GM12873 (cell line): ENCODE data around the gene SOX5.

Source experiments
- TF ChIP-seq, protein P1 (sequence below): IDR thresholded peaks from 2 replicates; pipeline ENCODE4 v1.5.1; 2012; ENCODE audit warnings: low read depth, mild to moderate bottlenecking, moderate library complexity, low read length, control low read depth; ENCODE audit not compliant: insufficient read depth; ENCODE audit errors: missing control alignments

The SOX5 gene

DNA sequence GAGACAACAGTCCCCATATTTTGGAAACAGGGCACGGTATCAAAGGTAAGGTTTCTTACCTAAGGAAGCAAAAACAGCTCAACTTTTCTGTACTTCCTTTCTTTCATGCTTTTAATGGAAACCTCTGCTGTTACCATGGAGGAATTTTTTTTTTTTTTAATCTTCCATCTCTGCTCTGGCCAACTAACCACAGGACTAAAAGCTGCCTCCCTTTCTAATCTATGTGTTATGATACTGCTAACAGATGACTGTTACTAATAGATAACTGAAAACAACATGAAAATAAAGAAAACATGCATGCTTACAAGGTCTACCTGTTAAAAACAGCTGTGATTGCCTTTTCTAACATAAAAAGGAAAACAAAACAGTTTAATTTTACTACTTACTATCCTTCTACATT, 168.4 kb downstream of the SOX5 start:
- TF ChIP-seq, protein P1, sequence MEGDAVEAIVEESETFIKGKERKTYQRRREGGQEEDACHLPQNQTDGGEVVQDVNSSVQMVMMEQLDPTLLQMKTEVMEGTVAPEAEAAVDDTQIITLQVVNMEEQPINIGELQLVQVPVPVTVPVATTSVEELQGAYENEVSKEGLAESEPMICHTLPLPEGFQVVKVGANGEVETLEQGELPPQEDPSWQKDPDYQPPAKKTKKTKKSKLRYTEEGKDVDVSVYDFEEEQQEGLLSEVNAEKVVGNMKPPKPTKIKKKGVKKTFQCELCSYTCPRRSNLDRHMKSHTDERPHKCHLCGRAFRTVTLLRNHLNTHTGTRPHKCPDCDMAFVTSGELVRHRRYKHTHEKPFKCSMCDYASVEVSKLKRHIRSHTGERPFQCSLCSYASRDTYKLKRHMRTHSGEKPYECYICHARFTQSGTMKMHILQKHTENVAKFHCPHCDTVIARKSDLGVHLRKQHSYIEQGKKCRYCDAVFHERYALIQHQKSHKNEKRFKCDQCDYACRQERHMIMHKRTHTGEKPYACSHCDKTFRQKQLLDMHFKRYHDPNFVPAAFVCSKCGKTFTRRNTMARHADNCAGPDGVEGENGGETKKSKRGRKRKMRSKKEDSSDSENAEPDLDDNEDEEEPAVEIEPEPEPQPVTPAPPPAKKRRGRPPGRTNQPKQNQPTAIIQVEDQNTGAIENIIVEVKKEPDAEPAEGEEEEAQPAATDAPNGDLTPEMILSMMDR: no peak

DNA sequence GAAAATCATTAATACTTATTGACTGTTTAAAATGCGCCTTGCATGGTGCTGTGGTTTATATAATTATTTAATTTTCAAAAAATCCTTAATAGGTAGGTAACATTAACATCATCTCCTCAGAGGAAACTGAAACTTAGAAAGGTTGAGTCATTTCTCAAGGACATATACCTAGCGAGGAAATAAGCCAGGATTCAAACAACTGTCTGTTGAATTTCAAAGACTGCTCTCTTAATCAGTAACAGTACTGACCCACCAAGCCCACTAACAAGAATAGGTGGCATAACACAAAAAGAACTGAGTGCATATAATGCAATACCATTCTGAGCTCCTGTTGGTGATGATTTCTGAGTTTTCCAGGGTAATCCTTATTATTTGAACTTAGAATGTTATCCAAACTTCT, 174.3 kb downstream of the SOX5 start:
- TF ChIP-seq, protein P1: no peak

DNA sequence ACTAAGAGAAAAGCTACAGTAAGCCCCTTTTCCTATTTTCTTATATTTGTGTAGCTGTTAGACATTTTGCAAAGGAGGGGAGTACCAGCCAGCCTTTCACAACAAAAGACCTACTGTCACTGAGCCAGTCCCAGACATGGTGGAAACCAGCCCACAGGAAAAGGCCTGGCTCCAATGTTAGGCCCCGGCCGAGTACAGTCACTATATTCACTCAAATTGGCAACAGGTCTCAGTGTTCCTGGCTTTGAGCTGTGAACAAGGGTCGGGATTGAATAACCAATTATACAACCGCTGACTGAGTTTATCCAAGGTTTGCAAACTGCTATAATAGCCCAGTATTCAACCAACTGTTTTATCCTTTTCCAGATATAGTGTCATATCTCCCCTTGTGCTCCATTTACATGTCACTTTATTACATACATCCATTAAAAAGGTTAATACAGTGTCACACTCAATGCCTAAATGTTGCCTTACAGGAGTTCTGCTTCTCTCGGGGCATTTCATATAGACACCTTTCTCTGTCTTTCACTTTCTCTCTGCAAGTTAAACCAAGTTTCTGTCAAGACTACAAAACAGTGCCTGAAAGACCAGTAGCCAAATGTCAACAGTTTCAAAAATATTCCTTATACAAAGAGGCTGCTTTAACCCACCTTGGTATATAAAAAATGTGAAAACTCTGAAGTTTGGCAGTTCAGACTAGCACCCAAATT, 178.1 kb downstream of the SOX5 start:
- TF ChIP-seq, protein P1: no peak

DNA sequence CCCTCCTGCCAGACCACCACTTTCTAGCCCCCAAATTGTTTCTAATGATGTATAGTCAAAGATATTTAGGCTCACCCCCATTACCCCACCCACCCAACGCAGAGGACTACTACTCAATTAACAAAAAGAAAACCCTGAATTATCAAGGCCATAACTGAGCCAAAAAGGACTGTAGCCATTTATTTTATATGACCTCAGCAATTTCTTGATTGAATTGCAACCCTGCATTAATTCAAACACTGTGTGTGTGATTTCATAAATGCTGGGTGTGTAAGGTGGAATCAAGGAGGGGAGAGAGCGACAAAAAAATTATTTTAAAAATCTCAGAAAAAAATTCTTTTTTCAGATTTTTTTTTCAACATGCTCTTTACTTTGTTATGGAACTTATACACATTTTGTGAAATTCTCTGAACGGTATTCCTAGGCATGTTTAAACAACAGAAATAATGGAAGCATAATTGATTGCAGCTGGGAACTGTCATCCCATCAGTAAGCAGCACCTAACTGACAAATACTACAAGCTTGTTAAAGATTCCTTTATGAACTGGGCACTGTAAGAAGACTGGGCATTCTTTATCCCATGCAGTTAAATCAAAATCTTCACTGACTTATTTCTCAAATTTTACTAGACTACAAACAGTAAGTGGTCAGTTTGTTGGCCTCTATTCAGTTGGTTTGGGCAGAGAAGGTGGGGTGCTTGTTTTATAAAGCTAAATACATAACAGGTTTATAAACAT, 179.1 kb downstream of the SOX5 start:
- TF ChIP-seq, protein P1: no peak

DNA sequence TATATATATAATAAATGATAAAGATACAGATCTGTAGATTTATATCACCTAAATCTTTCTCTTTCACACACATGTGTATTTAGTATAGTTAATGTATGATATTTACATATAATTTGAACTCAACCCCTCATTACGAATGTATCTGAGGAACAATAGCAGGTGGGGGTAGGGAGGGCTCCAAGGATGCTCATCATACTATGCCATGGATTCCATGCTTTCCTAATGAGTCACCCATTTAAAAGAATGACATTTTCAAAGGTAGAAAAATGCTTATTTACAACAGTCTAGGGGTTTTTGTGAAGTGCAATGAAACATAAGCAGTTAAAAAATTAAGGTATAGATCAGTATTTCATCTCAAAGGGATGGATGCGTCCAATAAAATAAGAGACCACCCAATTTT, 181.6 kb downstream of the SOX5 start:
- TF ChIP-seq, protein P1: no peak

DNA sequence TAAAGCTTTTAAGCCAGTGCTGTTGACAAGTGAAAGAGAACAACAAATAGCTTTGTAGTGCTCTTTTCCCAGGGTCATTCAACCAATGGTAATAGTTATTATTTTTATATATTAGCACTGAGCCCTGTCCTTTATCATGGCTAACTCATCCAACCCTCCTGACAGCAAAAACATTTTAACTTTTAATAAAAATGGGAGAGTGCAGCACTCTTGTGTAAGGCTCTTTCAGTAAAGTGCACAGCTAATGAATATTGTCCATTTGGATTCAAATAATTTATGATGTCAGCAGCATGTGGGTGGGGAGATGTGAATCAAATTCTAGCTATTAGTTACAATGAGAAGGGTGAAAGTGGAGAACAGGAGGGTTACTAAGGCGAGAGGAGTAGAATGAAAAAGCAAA, 185.7 kb downstream of the SOX5 start:
- TF ChIP-seq, protein P1: no peak

DNA sequence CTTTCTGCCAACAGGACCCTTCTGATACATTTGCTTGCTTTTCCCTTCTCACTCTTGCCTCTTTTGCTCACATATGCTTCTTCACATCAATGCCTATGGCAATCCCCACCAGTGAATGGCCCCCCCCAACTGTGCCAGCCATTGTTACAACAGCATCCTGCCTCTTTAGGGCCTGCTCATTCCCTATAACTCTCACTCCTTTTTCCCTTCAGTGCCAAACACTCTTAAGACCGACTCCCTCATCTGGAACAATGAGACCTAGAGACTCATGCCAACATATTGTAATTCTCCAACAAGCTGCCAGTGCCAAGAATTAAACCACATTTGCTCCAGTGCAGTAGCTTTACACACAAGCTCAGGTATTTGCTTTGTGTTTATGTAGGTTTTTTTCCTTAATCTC, 189.0 kb downstream of the SOX5 start:
- TF ChIP-seq, protein P1: no peak
